Mesenchymal stem cell (in vitro differentiated cells and primary cell): ENCODE results near the gene TCAP.

ENCODE experiments used
- DNase-seq: peaks from one replicate; pipeline ENCODE4 v3.0.0-alpha.2; 2013
- H2AFZ ChIP-seq: one replicate; pipeline ENCODE4 v1.6.1; 2013; ENCODE audit warnings: low read depth, mild to moderate bottlenecking, control low read depth, inconsistent platforms, low read length, moderate library complexity
- H2AK5ac ChIP-seq: 2 replicates; pipeline ENCODE4 v1.6.1; 2013; ENCODE audit warnings: low read length, moderate library complexity, mild to moderate bottlenecking, inconsistent platforms; ENCODE audit not compliant: severe bottlenecking
- H2BK120ac ChIP-seq: one replicate; pipeline ENCODE4 v1.6.1; 2013; ENCODE audit warnings: low read depth, mild to moderate bottlenecking, inconsistent platforms, low read length, moderate library complexity
- H2BK12ac ChIP-seq, 2 experiments: one replicate each; pipeline ENCODE4 v1.6.1; 2013; ENCODE audit warnings: inconsistent platforms in 2 of 2, low read length in 2 of 2, mild to moderate bottlenecking in 2 of 2, moderate library complexity in 2 of 2, control low read depth in 1 of 2
- H2BK15ac ChIP-seq: one replicate; pipeline ENCODE4 v1.6.1; 2013; ENCODE audit warnings: mild to moderate bottlenecking, low read depth, inconsistent platforms; ENCODE audit not compliant: poor library complexity, severe bottlenecking
- H2BK5ac ChIP-seq: 2 replicates; pipeline ENCODE4 v1.6.1; 2013; ENCODE audit warnings: low read depth, mild to moderate bottlenecking, low read length, control low read depth, inconsistent platforms; ENCODE audit not compliant: poor library complexity, severe bottlenecking
- H3K14ac ChIP-seq, 2 experiments: one replicate each; pipeline ENCODE4 v1.6.1; 2013; ENCODE audit warnings: inconsistent platforms in 2 of 2, low read length in 2 of 2, control low read depth in 1 of 2, mild to moderate bottlenecking in 1 of 2, moderate library complexity in 1 of 2
- H3K18ac ChIP-seq, 2 experiments: one replicate each; pipeline ENCODE4 v1.6.1; 2013; ENCODE audit warnings: inconsistent platforms in 2 of 2, low read length in 2 of 2, control low read depth in 1 of 2, low read depth in 1 of 2, mild to moderate bottlenecking in 1 of 2
- H3K23ac ChIP-seq, 2 experiments: one replicate each; pipeline ENCODE4 v1.6.1; 2013; ENCODE audit warnings: inconsistent platforms in 2 of 2, low read length in 2 of 2, mild to moderate bottlenecking in 2 of 2, moderate library complexity in 2 of 2, control low read depth in 1 of 2
- H3K27ac ChIP-seq: 2 replicates; pipeline ENCODE4 v1.5.1; 2013; ENCODE audit warnings: mild to moderate bottlenecking, moderate library complexity, low read length, control low read depth, inconsistent platforms; ENCODE audit not compliant: poor library complexity, severe bottlenecking
- H3K27me3 ChIP-seq, 2 experiments: 2 replicates each; pipeline versions ENCODE4 v1.6.1 to v1.7.0; 2013; ENCODE audit warnings: low read length in 2 of 2, mild to moderate bottlenecking in 2 of 2, moderate library complexity in 2 of 2, control low read depth in 1 of 2, inconsistent platforms in 1 of 2; ENCODE audit not compliant: control insufficient read depth in 1 of 2, insufficient read depth in 1 of 2
- H3K36me3 ChIP-seq, 2 experiments: 2 replicates each; pipeline versions ENCODE4 v1.6.1 to v1.7.0; 2013; ENCODE audit warnings: low read length in 2 of 2, control low read depth in 1 of 2, inconsistent platforms in 1 of 2, low read depth in 1 of 2, mild to moderate bottlenecking in 1 of 2; ENCODE audit not compliant: insufficient read depth in 2 of 2, control insufficient read depth in 1 of 2
- H3K4ac ChIP-seq, 2 experiments: one replicate each; pipeline ENCODE4 v1.6.1; 2013; ENCODE audit warnings: inconsistent platforms in 2 of 2, low read length in 2 of 2, mild to moderate bottlenecking in 2 of 2, moderate library complexity in 2 of 2, control low read depth in 1 of 2, low read depth in 1 of 2
- H3K4me1 ChIP-seq: 2 replicates; pipeline ENCODE4 v1.6.1; 2013; ENCODE audit warnings: low read depth, low read length, control low read depth; ENCODE audit not compliant: control insufficient read depth, insufficient read depth
- H3K4me2 ChIP-seq: 2 replicates; pipeline ENCODE4 v1.6.1; 2013; ENCODE audit warnings: low read length, mild to moderate bottlenecking, inconsistent platforms; ENCODE audit not compliant: poor library complexity, severe bottlenecking
- H3K4me3 ChIP-seq, 2 experiments: 2 replicates each; pipeline versions ENCODE4 v1.5.1 to v1.7.0; 2013; ENCODE audit warnings: low read length in 2 of 2, mild to moderate bottlenecking in 2 of 2, control low read depth in 1 of 2, low read depth in 1 of 2; ENCODE audit not compliant: insufficient read depth in 1 of 2
- H3K79me1 ChIP-seq: replicated peaks from 2 replicates; pipeline ENCODE4 v1.6.1; 2013; ENCODE audit warnings: mild to moderate bottlenecking, control low read depth, low read length, inconsistent platforms; ENCODE audit not compliant: poor library complexity, severe bottlenecking
- H3K9ac ChIP-seq: 2 replicates; pipeline ENCODE4 v1.7.0; 2013; ENCODE audit warnings: mild to moderate bottlenecking, low read length, moderate library complexity
- H3K9me3 ChIP-seq: 2 replicates; pipeline ENCODE4 v1.7.0; 2013; ENCODE audit warnings: mild to moderate bottlenecking, low read length; ENCODE audit not compliant: control insufficient read depth
- H4K8ac ChIP-seq: one replicate; pipeline ENCODE4 v1.6.1; 2013; ENCODE audit warnings: inconsistent platforms, mild to moderate bottlenecking, low read length, moderate library complexity
- H4K91ac ChIP-seq: one replicate; pipeline ENCODE4 v1.6.1; 2013; ENCODE audit warnings: mild to moderate bottlenecking, low read length, inconsistent platforms
- WGBS: methylation state at CpG from one replicate; pipeline ENCODE4 v1.1.7; 2013; ENCODE audit warnings: mixed read lengths; 5-methylcytosine and 5-hydroxymethylcytosine counted together

Gene TCAP

DNA sequence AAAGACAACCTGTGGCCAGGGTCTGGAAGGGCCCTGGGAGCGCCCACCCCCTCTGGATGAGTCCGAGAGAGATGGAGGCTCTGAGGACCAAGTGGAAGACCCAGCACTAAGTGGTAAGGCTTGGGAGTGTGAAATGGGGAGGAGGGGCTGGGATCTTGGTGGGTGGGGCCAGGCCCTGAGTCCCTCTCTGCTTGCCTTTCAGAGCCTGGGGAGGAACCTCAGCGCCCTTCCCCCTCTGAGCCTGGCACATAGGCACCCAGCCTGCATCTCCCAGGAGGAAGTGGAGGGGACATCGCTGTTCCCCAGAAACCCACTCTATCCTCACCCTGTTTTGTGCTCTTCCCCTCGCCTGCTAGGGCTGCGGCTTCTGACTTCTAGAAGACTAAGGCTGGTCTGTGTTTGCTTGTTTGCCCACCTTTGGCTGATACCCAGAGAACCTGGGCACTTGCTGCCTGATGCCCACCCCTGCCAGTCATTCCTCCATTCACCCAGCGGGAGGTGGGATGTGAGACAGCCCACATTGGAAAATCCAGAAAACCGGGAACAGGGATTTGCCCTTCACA, 29.5 kb upstream of the TCAP start:
- Histone ChIP-seq H3K27me3 (peaks cover 18% of the 10 kb centered on the region in 2 experiments), H3K79me1 (peaks cover 12% of the 10 kb centered on the region), H3K18ac (no peak overlapping the region), H2BK120ac (no peak overlapping the region), H3K4me3 (no peak overlapping the region), H4K91ac (no peak overlapping the region), H4K8ac (no peak overlapping the region), H3K4ac (no peak overlapping the region), H2AK5ac (peak overlapping the region; percentile 7), H3K4me1 (peaks cover 32% of the 10 kb centered on the region), H2BK12ac (no peak overlapping the region), H2AFZ (no peak overlapping the region), H3K9me3 (no peaks in the 10 kb centered on the region), H3K14ac (no peak overlapping the region), H3K9ac (no peak overlapping the region), H2BK5ac (no peak overlapping the region), H3K23ac (no peak overlapping the region), H2BK15ac (no peak overlapping the region), H3K27ac (no peak overlapping the region), H3K36me3 (no peaks in the 10 kb centered on the region), H3K4me2 (no peak overlapping the region)
- DNase-seq = no peak
- 65% methylated on average over 8 of the region's 8 CpGs for WGBS

DNA sequence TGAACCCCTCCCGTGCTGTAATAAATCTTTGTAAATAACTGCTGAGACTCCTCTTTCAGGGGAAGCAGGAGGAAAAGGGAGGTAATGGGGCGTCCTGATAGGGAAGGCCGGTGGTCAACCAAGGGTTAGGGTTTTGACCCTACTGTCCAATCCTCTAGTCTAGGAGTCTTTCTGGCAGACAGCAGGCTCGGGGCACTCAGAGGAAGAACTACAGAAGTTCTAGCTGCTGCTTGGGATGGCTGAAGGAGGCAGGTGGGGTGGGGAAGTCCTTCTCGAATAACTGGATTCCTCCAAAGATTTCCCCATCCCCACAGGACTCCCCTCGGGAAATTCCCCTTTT, 28.6 kb upstream of the TCAP start:
- no peaks in the 10 kb centered on the region for H3K9me3 ChIP-seq
- H3K18ac ChIP-seq = peak overlapping the region; percentile 64 to 70
- H2AFZ ChIP-seq = peak overlapping the region; percentile 34

DNA sequence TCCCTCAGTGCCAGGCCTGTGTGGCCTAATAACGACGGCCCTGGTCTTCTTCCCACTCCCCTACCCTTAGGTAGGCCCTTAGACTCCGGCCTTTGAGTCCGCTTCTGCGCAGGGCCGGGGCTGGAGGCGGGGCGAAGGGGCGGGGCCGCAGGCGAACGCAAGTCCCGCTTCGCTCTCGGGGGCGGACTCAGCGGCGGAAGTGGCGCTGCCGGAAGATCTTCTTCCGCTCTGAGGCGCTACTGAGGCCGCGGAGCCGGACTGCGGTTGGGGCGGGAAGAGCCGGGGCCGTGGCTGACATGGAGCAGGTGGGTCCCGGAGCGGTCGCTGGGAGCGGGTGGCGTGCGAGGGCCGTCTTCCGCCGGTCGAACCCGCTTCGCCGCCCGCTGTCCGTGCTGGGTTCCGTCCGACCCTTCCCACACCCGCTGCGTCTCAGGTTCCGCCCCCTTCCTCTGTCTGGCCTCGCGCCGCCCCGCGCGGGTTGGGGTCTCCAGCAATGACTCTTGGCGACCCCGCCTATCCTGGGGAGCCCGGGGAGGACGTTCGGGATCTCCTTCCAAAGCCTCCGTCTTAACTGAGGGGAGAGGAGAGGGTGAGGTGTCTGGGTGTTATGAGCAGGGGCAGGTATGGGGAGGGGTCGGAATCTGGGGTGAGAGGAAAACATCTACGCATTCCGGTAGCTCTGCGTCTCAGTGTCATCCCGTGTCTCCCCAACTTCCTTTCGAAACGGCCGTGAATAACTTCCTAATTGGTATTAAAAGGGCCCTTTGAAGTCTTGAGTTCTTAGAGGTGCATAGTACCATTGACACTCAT, 28.0 kb upstream of the TCAP start, which contains the start of gene STARD3:
TSS of gene STARD3 (plus strand) at position 218 of the 810 bp plus-strand sequence. CDS start 16,388 bp downstream, outside the sequence.
- Histone ChIP-seq H2BK5ac (peak within 1 kb of the TSS; percentile 81), H4K91ac (peak within 1 kb of the TSS; percentile 87), H3K4me3 (peak within 1 kb of the TSS; percentile 94 to 98), H3K27ac (no peak within 1 kb of the TSS), H2BK12ac (no peak within 1 kb of the TSS), H2AK5ac (peak within 1 kb of the TSS; percentile 57), H4K8ac (peak within 1 kb of the TSS; percentile 94), H3K36me3 (peaks cover 0 to 5% of the 10 kb centered on the region in 2 experiments), H2BK15ac (peak within 1 kb of the TSS; percentile 57), H3K9me3 (no peaks in the 10 kb centered on the region), H3K14ac (peak within 1 kb of the TSS in 1 of 2 experiments; percentile 85), H3K27me3 (peaks cover 5 to 6% of the 10 kb centered on the region in 2 experiments), H3K4ac (peak within 1 kb of the TSS; percentile 59 to 84), H3K4me2 (peak within 1 kb of the TSS; percentile 91), H3K18ac (peak within 1 kb of the TSS; percentile 85 to 94), H2BK120ac (peak within 1 kb of the TSS; percentile 80), H3K23ac (peak within 1 kb of the TSS in 1 of 2 experiments; percentile 87), H3K79me1 (peaks cover 18% of the 10 kb centered on the region), H3K9ac (peak within 1 kb of the TSS; percentile 93), H2AFZ (peak within 1 kb of the TSS; percentile 96), H3K4me1 (peaks cover 36% of the 10 kb centered on the region)
- DNase-seq = peak; percentile 88
- WGBS = under 1% methylated on average over 63 of the region's 69 CpGs

More for the DNA sequence above, 28.6 kb upstream of the TCAP start:
- Histone ChIP-seq H3K4ac (peak overlapping the region; percentile 59), H2BK15ac (no peak overlapping the region), H3K4me3 (peak overlapping the region; percentile 94 to 98), H4K91ac (no peak overlapping the region), H2BK120ac (no peak overlapping the region), H3K27me3 (peaks cover 11 to 12% of the 10 kb centered on the region in 2 experiments), H2AK5ac (peak overlapping the region; percentile 57), H3K4me2 (peak overlapping the region; percentile 71), H2BK5ac (no peak overlapping the region), H3K36me3 (no peaks in the 10 kb centered on the region), H4K8ac (peak overlapping the region; percentile 94), H3K23ac (no peak overlapping the region), H2BK12ac (no peak overlapping the region), H3K14ac (no peak overlapping the region), H3K9ac (peak overlapping the region; percentile 93), H3K27ac (no peak overlapping the region), H3K79me1 (peaks cover 12% of the 10 kb centered on the region), H3K4me1 (peaks cover 35% of the 10 kb centered on the region)
- DNase-seq = no peak
- WGBS = 45% methylated on average over 6 of the region's 6 CpGs

DNA sequence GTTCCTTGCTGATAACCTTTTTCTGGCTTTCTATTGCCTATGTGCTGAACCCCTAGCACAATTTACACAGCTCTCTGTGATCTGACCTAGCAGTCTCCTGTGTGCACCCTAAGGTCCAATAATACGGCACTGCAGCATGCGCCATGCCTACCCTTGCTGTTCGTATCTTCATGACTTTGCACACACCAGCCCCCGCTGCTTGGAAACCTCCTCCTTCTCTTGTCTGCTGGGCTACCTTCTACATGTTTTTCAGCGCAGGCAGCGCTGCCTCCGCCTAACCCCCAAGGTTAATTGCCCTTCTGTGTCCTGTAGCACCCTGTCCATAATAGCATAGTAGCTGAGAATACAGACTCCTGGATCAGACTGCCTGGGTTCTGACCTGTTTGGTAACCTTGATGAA, 26.8 kb upstream of the TCAP start:
- H3K14ac ChIP-seq = no peak overlapping the region
- H3K4me1 ChIP-seq = peaks cover 45% of the 10 kb centered on the region
- H3K27me3 ChIP-seq = no peaks in the 10 kb centered on the region
- H2BK120ac ChIP-seq = no peak overlapping the region
- H3K23ac ChIP-seq = no peak overlapping the region
- peak overlapping the region; percentile 14 to 98 for H3K4me3 ChIP-seq
- H3K36me3 ChIP-seq = peaks cover 0 to 7% of the 10 kb centered on the region in 2 experiments
- peak overlapping the region; percentile 91 for H3K4me2 ChIP-seq
- H3K18ac ChIP-seq = peak overlapping the region in 1 of 2 experiments; percentile 13
- no peak overlapping the region for H2BK5ac ChIP-seq
- no peak overlapping the region for H2BK15ac ChIP-seq
- no peak for DNase-seq
- peak overlapping the region; percentile 93 for H3K9ac ChIP-seq
- H3K4ac ChIP-seq = no peak overlapping the region
- no peaks in the 10 kb centered on the region for H3K9me3 ChIP-seq
- H4K8ac ChIP-seq = peak overlapping the region; percentile 43
- H2BK12ac ChIP-seq = no peak overlapping the region
- peak overlapping the region; percentile 33 for H2AK5ac ChIP-seq
- 94% methylated on average over 7 of the region's 7 CpGs for WGBS
- no peak overlapping the region for H2AFZ ChIP-seq
- peaks cover 27% of the 10 kb centered on the region for H3K79me1 ChIP-seq
- H4K91ac ChIP-seq = no peak overlapping the region
- no peak overlapping the region for H3K27ac ChIP-seq
